ENCODE measurements around the gene TFDP2. TPM values are rescaled to one million over a fixed set of nuclear protein-coding genes. Genes with fewer than 3 reads are reported as not detected.

TFDP2 gene
- total and polyA plus RNA-seq, 2 of the 8 experiments (the other 6 are each of a cell fraction or from before 2014, with no cell fraction given): 41.1 to 119 TPM

- H3K56ac ChIP-seq (replicated peaks; ENCODE audit: insufficient read length, low read depth, low read length): no peak overlapping the region
- H3K4ac ChIP-seq (replicated peaks; ENCODE audit: insufficient read length, low read depth, low read length): no peak overlapping the region
- no peaks in the 10 kb centered on the region for H3K4me1 ChIP-seq (replicated peaks in 1 of 4; ENCODE audit: control insufficient read depth in 3 of 4, insufficient read depth in 4 of 4, low read length in 3 of 4)
- H3K36me3 ChIP-seq (ENCODE audit: control insufficient read depth in 2 of 4, insufficient read depth in 4 of 4, low read length in 3 of 4): peaks cover 5 to 68% (median 28%) of the 10 kb centered on the region in 4 experiments; a peak in 6 of 8 replicates
- POLR2A ChIA-PET (ENCODE audit: partially characterized antibody): interaction anchor here (0.6 kb wide), 1 partner anchor 251 kb away, joined by 3 read pairs; no protein-coding TSS in a partner anchor
- no peak for DNase-seq (ENCODE audit: low read depth in 1 of 2, low spot score in 2 of 2)
- H2BK120ac ChIP-seq (replicated peaks; ENCODE audit: low read depth, low read length): no peak overlapping the region
- no peak overlapping the region for H2AFZ ChIP-seq (ENCODE audit: low read length)
- TF ChIP-seq CBX8 (IDR thresholded peaks at IDR 0.05; ENCODE audit: borderline replicate concordance, low read depth, low read length) (no peak), KDM4A (IDR thresholded peaks at IDR 0.05; ENCODE audit: low read depth, low read length, severe bottlenecking) (no peak), CBX5 (IDR thresholded peaks at IDR 0.05; ENCODE audit: low read depth, low read length) (no peak)
- no peak overlapping the region for H2AK5ac ChIP-seq (ENCODE audit: low read depth, low read length)
- H4K91ac ChIP-seq (replicated peaks; ENCODE audit: insufficient read length, low read length): no peak overlapping the region
- no peak for FAIRE-seq
- no peak overlapping the region for H3K4me3 ChIP-seq (ENCODE audit: extremely low read depth in 1 of 4, insufficient read depth in 2 of 4, low read depth in 3 of 4, low read length in 4 of 4)
- no peak overlapping the region for H2BK12ac ChIP-seq (ENCODE audit: low read depth, low read length)
- no peak overlapping the region for H4K8ac ChIP-seq (ENCODE audit: extremely low read depth, insufficient read depth, low read length)
- H3K14ac ChIP-seq (ENCODE audit: insufficient read length): no peak overlapping the region
- no peak overlapping the region for H3K18ac ChIP-seq (ENCODE audit: extremely low read depth, low read length)
- H3K23ac ChIP-seq (ENCODE audit: insufficient read length): no peak overlapping the region
- H2BK15ac ChIP-seq (ENCODE audit: low read length): no peak overlapping the region
- no peaks in the 10 kb centered on the region for H3K9me3 ChIP-seq (ENCODE audit: insufficient read depth in 2 of 2, low read depth in 1 of 2, low read length in 1 of 2)
- H3K27me3 ChIP-seq (replicated peaks in 1 of 4; ENCODE audit: control insufficient read depth in 3 of 4, extremely low read depth in 1 of 4, insufficient read depth in 3 of 4, low read length in 3 of 4): no peaks in the 10 kb centered on the region
- H4K5ac ChIP-seq (ENCODE audit: insufficient read length, low read depth, low read length): no peak overlapping the region
- H3K9ac ChIP-seq (replicated peaks in 1 of 4; ENCODE audit: extremely low read depth in 1 of 4, low read depth in 3 of 4, low read length in 3 of 4): no peak overlapping the region
- no peaks in the 10 kb centered on the region for H4K20me1 ChIP-seq (replicated peaks in 1 of 2; ENCODE audit: control insufficient read depth in 1 of 2, insufficient read depth in 2 of 2, low read length in 2 of 2)
- no peaks in the 10 kb centered on the region; the same call in 1 of the 2 replicates for H3K23me2 ChIP-seq (ENCODE audit: low read depth, low read length)
- no peak overlapping the region for H3K27ac ChIP-seq (ENCODE audit: low read depth, low read length)
- no peak overlapping the region for H2BK5ac ChIP-seq (ENCODE audit: low read depth, low read length)
- H3K79me2 ChIP-seq (ENCODE audit: control insufficient read depth in 1 of 2, insufficient read depth in 2 of 2, low read length in 2 of 2): no peaks in the 10 kb centered on the region
- 98% methylated on average over 4 of the region's 4 CpGs; no CpG with 5 or more reads in 1 of the 2 experiments for WGBS, 2 experiments (ENCODE audit: extremely low coverage in 1 of 2, insufficient coverage in 1 of 2, insufficient read length in 1 of 2, insufficient replicate concordance in 2 of 2, low coverage in 1 of 2, low lambda C conversion rate in 2 of 2, missing lambda C conversion rate in 1 of 2)
- no peak overlapping the region for H3K4me2 ChIP-seq (ENCODE audit: insufficient read depth in 1 of 2, low read depth in 2 of 2, low read length in 2 of 2)
- H3K79me1 ChIP-seq (ENCODE audit: low read depth, low read length): no peaks in the 10 kb centered on the region
- CTCF ChIA-PET (ENCODE audit: partially characterized antibody): interaction anchor here (0.7 kb wide), 1 partner anchor 9 kb away, joined by 3 read pairs; no protein-coding TSS in a partner anchor
- H2BK20ac ChIP-seq (ENCODE audit: low read length): no peak overlapping the region
Measured at GRCh38 chr3:141920701-141921100, 228.6 kb downstream of the TFDP2 start.

Measured in H1 (cell line).